H1 (cell line): Measurements from ENCODE around the gene FBXO5. TPM values are rescaled to one million over a fixed set of nuclear protein-coding genes. Genes with fewer than 3 reads are reported as not detected.

ENCODE experiments used
- ATF2 ChIP-seq: IDR thresholded peaks from 2 replicates; pipeline ENCODE4 v1.6.1; 2012; ENCODE audit warnings: low read length, inconsistent platforms
- CTBP2 ChIP-seq: IDR thresholded peaks from 2 replicates; pipeline ENCODE4 v1.7.0; 2011; ENCODE audit warnings: borderline replicate concordance, mild to moderate bottlenecking, moderate library complexity, mixed read lengths, low read length; ENCODE audit not compliant: insufficient read depth, insufficient read length
- FOSL1 ChIP-seq: IDR thresholded peaks from 2 replicates; pipeline ENCODE4 v1.6.1; 2011; ENCODE audit warnings: mild to moderate bottlenecking, low read depth, low read length, moderate library complexity; ENCODE audit not compliant: insufficient read depth
- GTF2F1 ChIP-seq: IDR thresholded peaks from 2 replicates; pipeline ENCODE4 v1.6.1; 2012; ENCODE audit warnings: low read depth, low read length, improper control_type of control experiment, borderline replicate concordance
- SRF ChIP-seq: IDR thresholded peaks from 2 replicates; pipeline ENCODE4 v1.6.1; 2011; ENCODE audit warnings: mild to moderate bottlenecking, low read depth, low read length, moderate library complexity
- polyA plus RNA-seq, 7 experiments: library from polyadenylated mRNA; depleted of rRNA in 3 of 7; stranded (reverse) in 5 of 7; unstranded in 2 of 7; fragments of >200 nt in 5 of 7; fragments of 200-250 nt in 2 of 7; gene quantifications; 1 replicate in 5 of 7; 2 replicates in 1 of 7; 4 replicates in 1 of 7; pipeline versions ENCODE4 v1.2.1 to v1.2.3, GENCODE V29; 2011 to 2013; ENCODE audit warnings: missing spikeins in 2 of 7, mixed read lengths in 2 of 7
- total RNA-seq: library from RNA; stranded (reverse); fragmentation: NEBNext Ultra II Directional; extraction: Animal tissue kit (Norgen Biotek cat#: 25700); gene quantifications from 2 replicates; pipeline ENCODE4 v1.2.1, GENCODE V29; 2021

The FBXO5 gene
- total and polyA plus RNA-seq, 2 of the 8 experiments (the other 6 are each of a cell fraction or from before 2014, with no cell fraction given): 13.7 to 55.1 TPM

GRCh38 chr6:152979116-152979515 is 3.7 kb downstream of the FBXO5 start (continued):
- TF ChIP-seq ATF2 (no peak), GTF2F1 (no peak), SRF (no peak), CTBP2 (no peak), FOSL1 (no peak)
- TF ChIP-seq, all 59 proteins: peak for 0
